Activated CD8-positive, alpha-beta T cell treated with anti-CD3 and anti-CD28 coated beads for 36 hours (primary cell): ENCODE measurements around the gene COA8. TPM values are rescaled to one million over a fixed set of nuclear protein-coding genes. Genes with fewer than 3 reads are reported as not detected.

Experiments
- ATAC-seq: fragments of 200-7000 bp; cut with Tn5 transposase; one replicate; pipeline ENCODE4 v1.10.0; 2021; ENCODE audit warnings: mild to moderate bottlenecking, moderate library complexity
- CTCF ChIA-PET: fragments of 350-600 bp; sonication (Branson Sonifier 250); formaldehyde crosslinking; loops from one replicate; lab custom pipeline; 2021; ENCODE audit warnings: antibody characterized with exemption; lab: Charles Lee
- POLR2A ChIA-PET: fragments of 350-600 bp; sonication (Branson Sonifier 250); formaldehyde crosslinking; loops from one replicate; lab custom pipeline; 2021; ENCODE audit warnings: antibody characterized with exemption; lab: Charles Lee
- DNase-seq: peaks from one replicate; pipeline ENCODE4 v3.0.0-alpha.2; 2020
- H3K27ac Mint-ChIP-seq: one replicate; pipeline ENCODE4 v1.8.0; 2021; ENCODE audit warnings: mild to moderate bottlenecking, mixed read lengths
- H3K27me3 Mint-ChIP-seq: one replicate; pipeline ENCODE4 v1.8.0; 2021; ENCODE audit warnings: mixed read lengths
- H3K36me3 Mint-ChIP-seq: one replicate; pipeline ENCODE4 v1.8.0; 2021; ENCODE audit warnings: low read depth, mixed read lengths
- H3K4me1 Mint-ChIP-seq: one replicate; pipeline ENCODE4 v1.8.0; 2021; ENCODE audit warnings: low read depth, mixed read lengths
- H3K4me3 Mint-ChIP-seq: one replicate; pipeline ENCODE4 v1.8.0; 2021; ENCODE audit warnings: mild to moderate bottlenecking, moderate library complexity, mixed read lengths
- H3K9me3 Mint-ChIP-seq: one replicate; pipeline ENCODE4 v1.8.0; 2021; ENCODE audit warnings: mixed read lengths
- CTCF ChIP-seq: fragments of 200-600 bp; IDR thresholded peaks from one replicate; pipeline ENCODE4 v1.8.0; 2022; ENCODE audit warnings: antibody characterized with exemption, mild to moderate bottlenecking
- intact Hi-C: fragments of 100-400 bp; cut with micrococcal nuclease; formaldehyde crosslinking; loops from one replicate; pipeline ENCODE4 v1.10.0; 2022
- total RNA-seq, 2 experiments: library from RNA; stranded (reverse); gene quantifications; one replicate each; pipeline ENCODE4 v1.2.3, GENCODE V29; 2021

The COA8 gene
- total RNA-seq, 2 experiments from 2014 or later: 40.3 to 45.6 TPM

GRCh38 chr14:103597623-103598377 lies 35.0 kb downstream of the COA8 start:
- no peak overlapping the region for H3K27ac Mint-ChIP-seq
- H3K4me3 Mint-ChIP-seq: no peak overlapping the region
- ChIA-PET POLR2A (no interaction called here), CTCF (no interaction called here)
- intact Hi-C loops: no loop called here
- H3K36me3 Mint-ChIP-seq: peaks cover 2% of the 10 kb centered on the region
- ATAC-seq (no peak), DNase-seq (peak; percentile 13)
- no peak for TF ChIP-seq CTCF
- H3K4me1 Mint-ChIP-seq: peaks cover 2% of the 10 kb centered on the region
- no peaks in the 10 kb centered on the region for H3K9me3 Mint-ChIP-seq
- no peaks in the 10 kb centered on the region for H3K27me3 Mint-ChIP-seq

GRCh38 chr14:103600503-103600902 lies 37.7 kb downstream of the COA8 start:
- peaks cover 2% of the 10 kb centered on the region for H3K36me3 Mint-ChIP-seq
- ATAC-seq (no peak), DNase-seq (no peak)
- peaks cover 2% of the 10 kb centered on the region for H3K4me1 Mint-ChIP-seq
- H3K4me3 Mint-ChIP-seq: no peak overlapping the region
- TF ChIP-seq CTCF: no peak
- no peaks in the 10 kb centered on the region for H3K27me3 Mint-ChIP-seq
- H3K9me3 Mint-ChIP-seq: no peaks in the 10 kb centered on the region
- intact Hi-C loops: no loop called here
- CTCF ChIA-PET: no interaction called here
- POLR2A ChIA-PET: no interaction called here
- H3K27ac Mint-ChIP-seq: no peak overlapping the region

- H3K4me3 Mint-ChIP-seq: no peak overlapping the region
- POLR2A ChIA-PET: no interaction called here
Measured at GRCh38 chr14:103604620-103605019, 41.9 kb downstream of the COA8 start.

GRCh38 chr14:103606963-103607668 lies 44.4 kb downstream of the COA8 start:
- TF ChIP-seq CTCF: peak; percentile 3
- Mint-ChIP-seq H3K27ac (no peak overlapping the region), H3K27me3 (peaks cover 19% of the 10 kb centered on the region), H3K4me3 (peak overlapping the region; percentile 43), H3K36me3 (peaks cover 5% of the 10 kb centered on the region), H3K9me3 (peaks cover 8% of the 10 kb centered on the region), H3K4me1 (peaks cover 17% of the 10 kb centered on the region)
- ChIA-PET CTCF (interaction anchor here (0.8 to 1.0 kb wide), 2 partner anchors 21 to 38 kb away, joined by 3 read pairs; no protein-coding TSS in a partner anchor), POLR2A (interaction anchor here (1.0 to 1.9 kb wide), 2 partner anchors 18 to 71 kb away, joined by 3 to 9 read pairs; no protein-coding TSS in a partner anchor)
- intact Hi-C loops: no loop called here
- peak; percentile 76 for ATAC-seq
- peak; percentile 75 for DNase-seq

More at GRCh38 chr14:103604620-103605019, 41.9 kb downstream of the COA8 start:
- no peak for ATAC-seq
- peaks cover 19% of the 10 kb centered on the region for H3K27me3 Mint-ChIP-seq
- CTCF ChIA-PET: interaction anchor here (1.4 kb wide), 1 partner anchor 76 kb away, joined by 3 read pairs; no protein-coding TSS in a partner anchor
- TF ChIP-seq CTCF: no peak
- peaks cover 17% of the 10 kb centered on the region for H3K4me1 Mint-ChIP-seq
- no peaks in the 10 kb centered on the region for H3K9me3 Mint-ChIP-seq
- H3K36me3 Mint-ChIP-seq: no peaks in the 10 kb centered on the region
- intact Hi-C loops: no loop called here
- no peak overlapping the region for H3K27ac Mint-ChIP-seq
- DNase-seq: no peak
